Epithelial cell of esophagus (primary cell): ENCODE results near the gene SERPINF2.

Experiments used
- DNase-seq: peaks from one replicate; pipeline ENCODE4 v3.0.0; 2010; ENCODE audit warnings: low read depth
- H3K4me3 ChIP-seq: 2 replicates; pipeline ENCODE4 v1.5.1; 2011; ENCODE audit warnings: mild to moderate bottlenecking, low read length, control low read depth
- CTCF ChIP-seq: IDR thresholded peaks from 2 replicates; pipeline ENCODE4 v1.5.1; 2011; ENCODE audit warnings: low read depth, mild to moderate bottlenecking, low read length, control low read depth, inconsistent platforms; ENCODE audit not compliant: insufficient read depth; ENCODE audit errors: missing control alignments

SERPINF2 gene

GRCh38 chr17:1713160-1713877, 29.4 kb upstream of the SERPINF2 start:
- H3K4me3 ChIP-seq = peak overlapping the region; percentile 82
- DNase-seq = no peak
- TF ChIP-seq CTCF = no peak

- peak; percentile 75 for TF ChIP-seq CTCF
- DNase-seq = peak; percentile 64
- H3K4me3 ChIP-seq = peak overlapping the region; percentile 82
These were observed 28.7 kb upstream of the SERPINF2 start for GRCh38 chr17:1713878-1714426.

- peak; percentile 94 for DNase-seq
- no peak for TF ChIP-seq CTCF
- peak overlapping the region; percentile 82 for H3K4me3 ChIP-seq
These were observed 28.2 kb upstream of the SERPINF2 start for GRCh38 chr17:1714427-1714979.

GRCh38 chr17:1714980-1715802, 27.5 kb upstream of the SERPINF2 start:
- TF ChIP-seq CTCF = no peak
- H3K4me3 ChIP-seq = peak overlapping the region; percentile 82
- DNase-seq = peak; percentile 91

GRCh38 chr17:1715803-1716075, 26.9 kb upstream of the SERPINF2 start:
- no peak for DNase-seq
- no peak for TF ChIP-seq CTCF
- H3K4me3 ChIP-seq = peak overlapping the region; percentile 82

GRCh38 chr17:1716076-1716911, 26.4 kb upstream of the SERPINF2 start:
- peak; percentile 100 for DNase-seq
- peak overlapping the region; percentile 92 for H3K4me3 ChIP-seq
- TF ChIP-seq CTCF = peak; percentile 35
